Ovary (tissue), 9 donors: Measurements from ENCODE around the gene OAS1. TPM values are rescaled to one million over a fixed set of nuclear protein-coding genes. Genes with fewer than 3 reads are reported as not detected.

Source experiments
- DNase-seq, 5 donors: peaks; one replicate each; pipeline ENCODE4 v3.0.0-alpha.2; 2019 to 2020
- H3K27ac ChIP-seq, 2 donors: fragments of 200-600 bp; one replicate each; pipeline versions ENCODE4 v1.5.1 to v1.8.0; 2019 to 2022
- H3K27me3 ChIP-seq: fragments of 200-600 bp; one replicate; pipeline ENCODE4 v1.8.0; 2022
- H3K36me3 ChIP-seq: fragments of 200-600 bp; sonication (generic); one replicate; pipeline ENCODE4 v1.5.1; 2019
- H3K4me1 ChIP-seq: one replicate; pipeline ENCODE4 v1.8.1; 2013; ENCODE audit warnings: mild to moderate bottlenecking, moderate library complexity; ENCODE audit not compliant: insufficient read depth
- H3K4me3 ChIP-seq: fragments of 200-600 bp; sonication (generic); one replicate; pipeline ENCODE4 v1.5.1; 2017
- H3K9me3 ChIP-seq, 2 donors: fragments of 200-600 bp in 1 of 2; sonication (generic) in 1 of 2; one replicate each; pipeline versions ENCODE4 v1.5.1 to v1.8.1; 2013 to 2019; ENCODE audit warnings: mild to moderate bottlenecking in 1 of 2, moderate library complexity in 1 of 2
- EP300 ChIP-seq: sonication (generic); formaldehyde crosslinking; IDR thresholded peaks from one replicate; pipeline ENCODE4 v1.6.1; 2017; ENCODE audit warnings: antibody characterized with exemption
- POLR2A ChIP-seq: fragments of 450-650 bp; IDR thresholded peaks from one replicate; pipeline ENCODE4 v1.6.1; 2017; ENCODE audit warnings: antibody characterized with exemption, mild to moderate bottlenecking, moderate library complexity
- WGBS, 3 donors: extraction: QIAGEN DNeasy Blood & Tissue Kit in 1 of 3; methylation state at CpG; one replicate each; pipeline versions ENCODE4 v1.1.5 to v1.1.7; 2013 to 2017; 5-methylcytosine and 5-hydroxymethylcytosine counted together
- intact Hi-C, 4 donors: fragments of 100-400 bp; cut with DNase I; formaldehyde crosslinking; loops; one replicate each; pipeline versions ENCODE4 v1.11.0 to v1.15.1; 2022 to 2023
- polyA plus RNA-seq, 2 donors: library from polyadenylated mRNA; stranded (reverse); fragments of 200-250 nt in 1 of 2; fragments of 350-450 nt in 1 of 2; fragmentation: Illumina TruSeq in 1 of 2; extraction: RNeasy Lipid Tissue Mini Kit (QIAGEN cat#74804) in 1 of 2; gene quantifications; one replicate each; pipeline ENCODE4 v1.2.3, GENCODE V29; 2013 to 2014
- total RNA-seq, 7 donors: library from RNA; depleted of rRNA in 2 of 7; stranded (reverse); fragments of >200 nt in 2 of 7; fragmentation: NEBNext Ultra II Directional in 3 of 7; extraction: Animal tissue kit (Norgen Biotek cat#: 25700) in 3 of 7; gene quantifications; one replicate each; pipeline versions ENCODE4 v1.1.0 to v1.2.4, GENCODE V29; 2016 to 2023
- TF ChIP-seq, protein P1 (sequence below), 3 donors: fragments of 450-650 bp in 2 of 3; fragments of 200-600 bp in 1 of 3; IDR thresholded peaks; one replicate each; pipeline versions ENCODE4 v1.5.1 to v1.8.0; 2016 to 2022; ENCODE audit warnings: antibody characterized with exemption in 3 of 3, mild to moderate bottlenecking in 1 of 3
- donor health status: DM: no; HTN: no; CAD: no; lungs with moderate emphysema.
- donor health status: DM: no; HTN: no; CAD: no.
- donor health status: Bipolar disorder and iron deficiency.
- donor health status: DM: yes; HTN: yes; CAD: no.
- donor health status: DM: no; HTN: no; CAD: no.
- donor health status: DM: yes; HTN: yes; CAD: no.

Gene OAS1
- total and polyA plus RNA-seq, 9 donors: 5.2 to 47.5 (median 8.8) TPM

DNA sequence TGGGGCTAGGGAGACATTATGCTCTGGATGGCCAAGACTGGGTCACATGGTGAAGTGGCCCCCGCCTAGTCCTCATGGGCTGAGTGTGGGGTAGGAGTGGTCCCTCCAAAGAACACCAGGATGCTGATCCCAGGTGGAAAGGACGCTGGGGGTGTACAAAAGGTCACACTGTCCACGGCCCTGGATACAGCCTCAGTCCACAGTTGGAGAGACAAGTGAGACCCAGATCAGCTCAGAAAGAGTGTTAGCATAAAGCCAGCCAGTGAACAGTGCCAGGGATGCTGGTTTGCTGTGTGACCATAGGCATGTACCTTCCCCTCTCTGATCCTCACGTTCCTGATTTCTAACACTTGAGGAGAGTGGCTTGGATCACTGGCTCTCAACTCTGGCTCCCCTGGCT, 58.2 kb downstream of the OAS1 start:
- intact Hi-C loops: no loop called here
- Histone ChIP-seq H3K27ac (no peak overlapping the region), H3K36me3 (no peaks in the 10 kb centered on the region)

DNA sequence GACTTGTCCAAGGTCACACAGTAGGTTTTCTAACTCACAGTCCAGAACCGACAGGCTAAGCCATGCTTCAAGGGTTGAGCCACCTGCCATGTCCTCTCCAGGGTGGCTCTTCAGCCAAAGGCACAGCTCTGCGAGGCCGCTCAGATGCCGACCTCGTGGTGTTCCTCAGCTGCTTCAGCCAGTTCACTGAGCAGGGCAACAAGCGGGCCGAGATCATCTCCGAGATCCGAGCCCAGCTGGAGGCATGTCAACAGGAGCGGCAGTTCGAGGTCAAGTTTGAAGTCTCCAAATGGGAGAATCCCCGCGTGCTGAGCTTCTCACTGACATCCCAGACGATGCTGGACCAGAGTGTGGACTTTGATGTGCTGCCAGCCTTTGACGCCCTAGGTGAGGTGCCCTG, 58.9 kb downstream of the OAS1 start:
- Histone ChIP-seq H3K4me1 (no peaks in the 10 kb centered on the region), H3K9me3 (no peaks in the 10 kb centered on the region), H3K27me3 (no peaks in the 10 kb centered on the region), H3K36me3 (no peaks in the 10 kb centered on the region), H3K27ac (no peak overlapping the region), H3K4me3 (no peak overlapping the region)
- 87 to 88% (median 87%) methylated on average over 15 of the region's 15 CpGs for WGBS, 3 donors
- TF ChIP-seq, protein P1, sequence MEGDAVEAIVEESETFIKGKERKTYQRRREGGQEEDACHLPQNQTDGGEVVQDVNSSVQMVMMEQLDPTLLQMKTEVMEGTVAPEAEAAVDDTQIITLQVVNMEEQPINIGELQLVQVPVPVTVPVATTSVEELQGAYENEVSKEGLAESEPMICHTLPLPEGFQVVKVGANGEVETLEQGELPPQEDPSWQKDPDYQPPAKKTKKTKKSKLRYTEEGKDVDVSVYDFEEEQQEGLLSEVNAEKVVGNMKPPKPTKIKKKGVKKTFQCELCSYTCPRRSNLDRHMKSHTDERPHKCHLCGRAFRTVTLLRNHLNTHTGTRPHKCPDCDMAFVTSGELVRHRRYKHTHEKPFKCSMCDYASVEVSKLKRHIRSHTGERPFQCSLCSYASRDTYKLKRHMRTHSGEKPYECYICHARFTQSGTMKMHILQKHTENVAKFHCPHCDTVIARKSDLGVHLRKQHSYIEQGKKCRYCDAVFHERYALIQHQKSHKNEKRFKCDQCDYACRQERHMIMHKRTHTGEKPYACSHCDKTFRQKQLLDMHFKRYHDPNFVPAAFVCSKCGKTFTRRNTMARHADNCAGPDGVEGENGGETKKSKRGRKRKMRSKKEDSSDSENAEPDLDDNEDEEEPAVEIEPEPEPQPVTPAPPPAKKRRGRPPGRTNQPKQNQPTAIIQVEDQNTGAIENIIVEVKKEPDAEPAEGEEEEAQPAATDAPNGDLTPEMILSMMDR (IDR thresholded peaks at IDR 0.05): no peak
- TF ChIP-seq POLR2A (no peak), EP300 (no peak)
- intact Hi-C loops: no loop called here
- no peak for DNase-seq

More for the DNA sequence above, 58.2 kb downstream of the OAS1 start:
- H3K4me3 ChIP-seq: no peak overlapping the region
- WGBS, 3 donors: 81 to 92% (median 82%) methylated on average over 4 of the region's 4 CpGs
- no peaks in the 10 kb centered on the region for H3K4me1 ChIP-seq
- no peaks in the 10 kb centered on the region for H3K27me3 ChIP-seq
- no peaks in the 10 kb centered on the region for H3K9me3 ChIP-seq
- no peak for DNase-seq
- TF ChIP-seq EP300 (no peak), POLR2A (no peak)
- TF ChIP-seq, protein P1 (IDR thresholded peaks at IDR 0.05): no peak

DNA sequence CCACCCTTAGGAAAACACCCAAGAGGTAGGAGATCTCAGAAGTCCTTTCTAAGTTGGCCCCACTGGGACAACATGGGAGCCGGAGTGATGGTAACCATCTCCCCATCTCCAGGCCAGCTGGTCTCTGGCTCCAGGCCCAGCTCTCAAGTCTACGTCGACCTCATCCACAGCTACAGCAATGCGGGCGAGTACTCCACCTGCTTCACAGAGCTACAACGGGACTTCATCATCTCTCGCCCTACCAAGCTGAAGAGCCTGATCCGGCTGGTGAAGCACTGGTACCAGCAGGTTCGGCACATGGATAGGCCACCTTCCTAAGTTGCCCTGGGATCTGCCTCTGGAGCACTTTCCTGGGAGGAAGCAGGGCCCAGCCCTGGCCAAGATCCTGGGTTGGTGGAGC, 60.5 kb downstream of the OAS1 start:
- no peak overlapping the region for H3K27ac ChIP-seq
- no peaks in the 10 kb centered on the region for H3K36me3 ChIP-seq
- H3K4me3 ChIP-seq: no peak overlapping the region
- H3K9me3 ChIP-seq: no peaks in the 10 kb centered on the region
- no peaks in the 10 kb centered on the region for H3K4me1 ChIP-seq
- 87 to 94% (median 92%) methylated on average over 9 of the region's 9 CpGs for WGBS, 3 donors
- intact Hi-C loops: no loop called here
- no peaks in the 10 kb centered on the region for H3K27me3 ChIP-seq
- no peak for TF ChIP-seq EP300
- TF ChIP-seq, protein P1 (IDR thresholded peaks at IDR 0.05): no peak
- no peak for TF ChIP-seq POLR2A
- no peak for DNase-seq

DNA sequence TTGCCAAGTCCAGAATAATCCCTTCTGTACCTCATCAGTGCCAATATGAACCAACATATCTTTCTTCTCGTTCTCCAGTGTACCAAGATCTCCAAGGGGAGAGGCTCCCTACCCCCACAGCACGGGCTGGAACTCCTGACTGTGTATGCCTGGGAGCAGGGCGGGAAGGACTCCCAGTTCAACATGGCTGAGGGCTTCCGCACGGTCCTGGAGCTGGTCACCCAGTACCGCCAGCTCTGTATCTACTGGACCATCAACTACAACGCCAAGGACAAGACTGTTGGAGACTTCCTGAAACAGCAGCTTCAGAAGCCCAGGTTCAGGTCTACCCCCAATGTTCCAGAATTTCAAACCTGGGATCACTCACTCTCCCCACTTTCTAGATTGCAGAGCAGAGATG, 61.1 kb downstream of the OAS1 start:
- no peak overlapping the region for H3K4me3 ChIP-seq
- intact Hi-C loops: no loop called here
- TF ChIP-seq POLR2A (no peak), EP300 (no peak)
- TF ChIP-seq, protein P1 (IDR thresholded peaks at IDR 0.05): no peak
- no peak for DNase-seq
- H3K27ac ChIP-seq: no peak overlapping the region
- no peaks in the 10 kb centered on the region for H3K9me3 ChIP-seq
- no peaks in the 10 kb centered on the region for H3K27me3 ChIP-seq
- no peaks in the 10 kb centered on the region for H3K36me3 ChIP-seq
- WGBS, 3 donors: 92 to 95% (median 93%) methylated on average over 7 of the region's 7 CpGs
- no peaks in the 10 kb centered on the region for H3K4me1 ChIP-seq

Other genes with a start within 250 kb of the OAS1 start
- not detected for gene RPH3A, start 115.2 kb upstream of the OAS1 start, total RNA-seq
- gene RPH3A, start 115.2 kb upstream of the OAS1 start, polyA plus RNA-seq: under 1 TPM in 1 of 2 donors, not detected in 1; 0.05 TPM
- 10 to 100 TPM in 2 of 7 donors, 1 to 10 TPM in 5; 2.3 to 12.6 (median 7.6) TPM for gene OAS3, start 31.5 kb downstream of the OAS1 start, total RNA-seq
- 10 to 100 TPM in 1 of 2 donors, 1 to 10 TPM in 1; 8.1 to 26.2 TPM for gene OAS3, start 31.5 kb downstream of the OAS1 start, polyA plus RNA-seq
- 1 to 10 TPM; 1.4 to 6.2 (median 2.9) TPM for gene OAS2, start 71.6 kb downstream of the OAS1 start, total RNA-seq
- 10 to 100 TPM in 1 of 2 donors, 1 to 10 TPM in 1; 5.6 to 57.0 TPM for gene OAS2, start 71.6 kb downstream of the OAS1 start, polyA plus RNA-seq
- 1 to 10 TPM in 4 of 7 donors, under 1 TPM in 3; 0.56 to 5.5 (median 1.5) TPM for gene DTX1, start 149.8 kb downstream of the OAS1 start, total RNA-seq
- 1 to 10 TPM; 2.1 to 2.4 TPM for gene DTX1, start 149.8 kb downstream of the OAS1 start, polyA plus RNA-seq
- gene RASAL1, start 228.8 kb downstream of the OAS1 start, total RNA-seq: 1 to 10 TPM in 4 of 7 donors, under 1 TPM in 1, not detected in 2; 0.36 to 5.1 (median 1.3) TPM
- gene RASAL1, start 228.8 kb downstream of the OAS1 start, polyA plus RNA-seq: under 1 TPM; 0.05 to 0.42 TPM
- gene CFAP73, start 242.8 kb downstream of the OAS1 start, total RNA-seq: 10 to 100 TPM in 1 of 7 donors, 1 to 10 TPM in 3, under 1 TPM in 1, not detected in 2; 0.72 to 38.3 (median 1.6) TPM
- gene CFAP73, start 242.8 kb downstream of the OAS1 start, polyA plus RNA-seq: under 1 TPM in 1 of 2 donors, not detected in 1; 0.15 TPM